HG02571 (cell line): ENCODE measurements around the gene SNPH.

Source experiments
- ATAC-seq: cut with Tn5 transposase; IDR thresholded peaks from one replicate; pipeline ENCODE4 v1.9.1; 2021; ENCODE audit warnings: mild to moderate bottlenecking, moderate library complexity; ENCODE audit not compliant: unreplicated experiment

The SNPH gene

DNA sequence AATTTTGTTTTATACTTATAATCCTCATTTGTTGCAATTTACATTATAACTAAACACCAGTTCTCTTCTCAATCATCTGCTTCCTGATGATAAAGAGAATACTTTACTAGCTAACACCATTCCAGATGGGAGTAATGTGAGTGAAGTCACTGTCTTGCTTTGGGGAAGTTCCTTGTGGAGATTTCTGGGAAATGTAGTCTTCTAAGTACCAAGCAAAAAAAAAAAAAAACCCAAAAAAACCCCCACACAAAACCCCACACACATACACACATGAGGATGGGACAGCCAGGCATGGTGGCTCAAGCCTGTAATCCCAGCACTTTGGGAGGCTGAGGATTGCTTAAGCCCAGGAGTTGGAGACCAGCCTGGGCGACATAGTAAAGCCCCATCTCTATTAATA is 2.2 kb upstream of the SNPH start:
- ATAC-seq = no peak

DNA sequence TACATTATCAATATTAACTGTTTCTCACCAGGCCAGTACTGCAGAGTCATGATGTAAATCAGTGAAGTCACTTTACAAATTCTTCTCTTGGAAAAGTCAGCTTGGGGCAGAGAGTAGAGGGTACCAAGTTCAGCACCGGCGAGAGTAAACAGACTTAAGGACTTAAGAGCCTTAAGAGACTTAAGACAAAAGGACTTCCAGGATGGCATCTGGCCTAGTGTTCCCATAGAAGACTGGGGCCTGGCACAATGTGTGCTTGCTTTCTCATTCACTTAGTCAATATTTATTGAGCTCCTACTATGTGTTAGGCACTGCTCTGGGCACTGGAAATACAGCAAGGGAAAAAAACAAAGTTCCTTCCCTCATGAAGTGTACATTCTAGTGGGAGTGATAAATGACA is 1.4 kb upstream of the SNPH start:
- no peak for ATAC-seq

- no peak for ATAC-seq
Observed at GRCh38 chr20:1265226-1265915, 723 bp upstream of the SNPH start.

GRCh38 chr20:1265916-1266166 is 253 bp upstream of the SNPH start:
- ATAC-seq = no peak

GRCh38 chr20:1267161-1267560 is 1.1 kb downstream of the SNPH start:
- no peak for ATAC-seq

DNA sequence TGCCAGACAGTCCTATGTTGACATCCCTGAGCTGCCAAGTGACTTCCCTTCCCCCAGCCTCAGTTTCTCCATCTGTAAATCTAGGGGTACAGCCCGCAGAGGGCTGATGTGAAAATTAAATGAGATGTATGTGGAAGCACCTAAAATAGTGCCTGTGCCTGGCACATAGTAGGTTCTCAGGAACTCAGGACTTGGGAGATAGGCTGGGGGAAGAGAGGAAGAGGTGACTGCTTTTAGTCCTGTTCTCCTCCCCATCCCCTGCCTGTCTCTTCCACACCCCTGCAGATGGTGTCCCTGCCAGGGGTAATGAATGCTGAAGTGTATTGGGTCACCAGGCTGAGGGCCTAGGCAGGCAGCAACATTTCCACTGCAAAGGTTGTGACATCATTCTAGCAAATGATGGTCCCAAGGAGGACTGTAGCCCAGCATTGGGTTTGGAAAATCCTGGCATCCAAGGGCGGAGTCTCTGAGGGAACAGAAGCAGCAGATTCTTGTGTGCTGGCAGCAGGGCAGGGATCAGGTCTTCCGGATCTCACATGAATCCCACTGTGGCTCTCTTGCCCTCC is 1.8 kb downstream of the SNPH start:
- no peak for ATAC-seq

- ATAC-seq = no peak
Observed at GRCh38 chr20:1269235-1269634, 3.1 kb downstream of the SNPH start.

- ATAC-seq = no peak
Observed at GRCh38 chr20:1269850-1270249, 3.8 kb downstream of the SNPH start.

- no peak for ATAC-seq
Observed at GRCh38 chr20:1272368-1273100, 6.4 kb downstream of the SNPH start.

GRCh38 chr20:1273366-1273765 is 7.3 kb downstream of the SNPH start:
- ATAC-seq = no peak

DNA sequence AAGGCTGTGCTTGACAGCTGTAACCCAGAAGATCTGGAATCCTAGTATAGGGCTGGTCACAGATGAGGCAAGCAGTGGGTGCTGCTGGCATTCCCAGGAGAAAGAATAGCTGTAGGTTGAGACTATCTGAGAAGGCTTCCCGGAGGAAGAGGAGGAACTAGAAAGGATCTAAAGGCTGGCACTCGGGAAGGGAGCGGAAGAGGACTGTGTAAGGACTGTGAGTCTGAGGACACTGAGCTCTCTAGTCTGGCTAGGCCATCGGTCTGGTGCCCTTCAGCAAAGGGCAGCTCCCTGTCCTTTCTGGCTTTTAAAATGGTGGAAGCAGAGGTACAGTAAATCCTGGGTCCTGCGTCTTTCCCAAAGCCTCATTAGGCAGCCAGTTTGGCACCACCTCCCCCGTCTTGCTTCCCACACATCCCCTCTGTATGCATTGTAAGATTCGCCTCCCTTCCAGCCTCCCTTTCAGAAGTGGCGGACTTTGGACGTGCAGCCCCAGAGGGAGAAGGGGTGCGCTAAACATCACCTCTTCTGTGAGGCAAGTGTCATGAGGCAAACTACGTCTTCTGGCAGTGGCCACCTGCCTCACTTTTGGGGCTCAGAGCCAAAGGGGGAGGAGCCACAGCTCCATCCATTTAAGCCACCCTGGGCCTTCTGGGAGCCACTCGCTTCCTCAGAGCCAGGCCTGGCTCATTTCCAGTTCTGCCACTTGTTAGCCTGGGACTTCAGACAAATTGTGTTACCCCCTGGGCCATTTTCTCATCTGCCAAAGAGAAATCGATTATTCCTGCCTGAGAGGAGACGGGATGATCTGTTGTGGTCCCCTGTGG is 8.6 kb downstream of the SNPH start:
- ATAC-seq = no peak

- ATAC-seq = no peak
Observed at GRCh38 chr20:1275919-1276318, 9.8 kb downstream of the SNPH start.

DNA sequence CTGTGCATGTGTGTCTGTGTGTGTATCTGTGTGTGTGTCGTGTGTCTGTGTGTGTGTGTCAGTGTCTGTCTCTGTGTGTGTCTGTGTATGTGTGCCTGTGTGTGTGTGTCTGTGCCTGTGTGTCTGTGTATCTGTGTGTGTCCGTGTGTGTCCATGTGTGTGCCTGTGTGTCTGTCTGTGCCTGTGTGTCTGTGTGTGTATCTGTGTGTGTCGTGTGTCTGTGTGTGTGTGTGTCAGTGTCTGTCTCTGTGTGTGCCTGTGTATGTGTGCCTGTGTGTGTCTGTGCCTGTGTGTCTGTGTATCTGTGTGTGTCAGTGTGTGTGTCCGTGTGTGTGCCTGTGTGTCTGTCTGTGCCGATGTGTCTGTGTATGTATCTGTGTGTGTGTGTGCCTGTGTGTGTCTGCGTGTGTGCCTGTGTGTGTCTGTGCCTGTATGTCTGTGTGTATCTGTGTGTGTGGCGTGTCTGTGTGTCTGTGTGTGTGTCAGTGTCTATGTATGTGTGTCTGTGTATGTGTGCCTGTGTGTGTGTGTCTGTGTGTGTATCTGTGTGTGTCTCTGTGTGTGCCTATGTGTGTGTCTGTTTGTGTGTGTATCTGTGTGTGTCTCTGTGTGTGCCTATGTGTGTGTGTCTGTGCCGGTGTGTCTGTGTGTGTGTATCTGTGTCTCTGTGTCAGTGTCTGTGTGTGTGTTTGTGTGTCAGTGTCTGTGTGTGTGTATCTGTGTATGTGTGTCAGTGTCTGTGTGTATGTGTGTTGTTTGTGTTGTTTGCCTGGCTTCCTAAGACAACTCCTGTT is 11.6 kb downstream of the SNPH start:
- ATAC-seq = no peak

DNA sequence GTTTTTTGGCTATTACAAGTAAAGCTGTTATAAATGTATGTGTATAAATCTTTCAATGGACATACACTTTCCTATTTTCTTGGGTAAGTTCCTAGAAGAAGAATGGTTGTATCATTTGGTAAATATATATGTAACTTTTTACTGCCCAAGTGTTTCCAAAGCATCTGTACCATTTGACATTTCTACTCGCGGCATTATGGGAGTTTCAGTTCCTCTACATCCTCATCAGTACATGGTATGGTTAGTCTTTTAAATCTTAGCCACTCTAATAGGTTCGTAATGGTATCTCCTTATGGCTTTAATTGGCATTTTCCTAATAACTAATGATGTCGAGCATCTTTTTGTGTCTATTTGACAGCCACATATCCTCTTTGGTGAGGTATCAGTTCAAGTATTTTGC is 12.9 kb downstream of the SNPH start:
- no peak for ATAC-seq

DNA sequence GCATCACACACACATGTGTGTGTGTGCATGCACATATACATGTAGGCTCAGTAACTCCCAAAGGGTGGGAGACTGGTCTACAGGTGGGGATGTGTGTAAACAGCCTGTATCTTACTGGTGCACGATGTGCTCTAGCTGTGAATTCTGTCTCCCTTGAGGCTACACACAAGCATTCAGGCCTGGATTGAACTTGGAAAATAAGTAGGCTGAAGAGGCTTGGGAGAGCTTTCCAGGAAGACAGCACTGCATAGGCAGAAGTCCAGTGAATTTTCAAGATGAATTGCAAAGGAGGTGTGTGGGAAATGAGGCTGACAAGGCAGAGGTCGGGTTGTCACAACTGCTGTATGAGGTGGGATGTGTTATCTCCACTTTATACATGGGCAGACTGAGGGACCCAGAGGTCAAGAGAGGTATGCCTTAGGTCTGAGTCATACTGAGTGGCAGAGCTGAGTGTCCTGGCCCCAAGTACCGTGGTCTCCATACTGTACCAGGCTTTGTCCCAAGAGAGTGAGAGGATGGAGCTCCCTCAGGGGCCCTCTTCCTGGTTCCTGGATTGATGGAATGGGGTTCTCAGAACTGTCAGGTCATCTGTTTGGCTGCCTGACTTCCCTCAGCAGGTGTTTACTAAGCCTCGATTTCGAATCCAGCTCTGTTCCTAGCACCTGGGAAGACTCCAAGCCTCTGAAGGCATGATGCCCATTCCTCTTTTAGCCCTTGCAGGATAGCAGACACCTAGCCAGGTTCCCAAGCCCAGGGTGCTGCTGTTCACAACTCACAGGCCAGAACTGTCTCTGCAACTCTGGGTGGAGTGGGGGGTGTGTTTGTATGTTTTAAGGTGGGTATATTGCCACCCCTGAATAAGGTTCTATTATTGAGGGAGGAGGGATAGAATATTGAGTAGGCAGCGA is 14.4 kb downstream of the SNPH start:
- ATAC-seq = no peak

- ATAC-seq = no peak
Observed at GRCh38 chr20:1281279-1282057, 15.4 kb downstream of the SNPH start.

DNA sequence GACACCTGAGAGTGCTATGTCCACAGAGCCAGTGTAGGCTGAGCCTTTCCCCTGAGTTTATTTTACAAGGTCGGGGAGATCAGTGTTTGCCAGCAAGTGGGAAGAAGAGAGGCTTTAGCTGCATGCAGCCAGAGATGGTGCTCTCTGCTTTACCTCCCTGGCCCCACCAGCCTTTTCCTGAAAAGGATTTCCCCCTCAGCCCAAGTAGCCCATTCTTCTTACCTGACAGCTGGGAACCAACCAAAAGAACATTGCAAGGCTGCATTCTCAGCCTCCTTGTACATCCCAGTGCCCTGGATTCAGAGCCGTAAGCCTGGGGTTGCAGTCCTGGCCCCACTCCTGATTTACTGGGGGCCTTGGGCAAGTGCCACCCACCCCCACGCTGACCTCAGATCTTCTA is 16.9 kb downstream of the SNPH start:
- ATAC-seq = no peak

DNA sequence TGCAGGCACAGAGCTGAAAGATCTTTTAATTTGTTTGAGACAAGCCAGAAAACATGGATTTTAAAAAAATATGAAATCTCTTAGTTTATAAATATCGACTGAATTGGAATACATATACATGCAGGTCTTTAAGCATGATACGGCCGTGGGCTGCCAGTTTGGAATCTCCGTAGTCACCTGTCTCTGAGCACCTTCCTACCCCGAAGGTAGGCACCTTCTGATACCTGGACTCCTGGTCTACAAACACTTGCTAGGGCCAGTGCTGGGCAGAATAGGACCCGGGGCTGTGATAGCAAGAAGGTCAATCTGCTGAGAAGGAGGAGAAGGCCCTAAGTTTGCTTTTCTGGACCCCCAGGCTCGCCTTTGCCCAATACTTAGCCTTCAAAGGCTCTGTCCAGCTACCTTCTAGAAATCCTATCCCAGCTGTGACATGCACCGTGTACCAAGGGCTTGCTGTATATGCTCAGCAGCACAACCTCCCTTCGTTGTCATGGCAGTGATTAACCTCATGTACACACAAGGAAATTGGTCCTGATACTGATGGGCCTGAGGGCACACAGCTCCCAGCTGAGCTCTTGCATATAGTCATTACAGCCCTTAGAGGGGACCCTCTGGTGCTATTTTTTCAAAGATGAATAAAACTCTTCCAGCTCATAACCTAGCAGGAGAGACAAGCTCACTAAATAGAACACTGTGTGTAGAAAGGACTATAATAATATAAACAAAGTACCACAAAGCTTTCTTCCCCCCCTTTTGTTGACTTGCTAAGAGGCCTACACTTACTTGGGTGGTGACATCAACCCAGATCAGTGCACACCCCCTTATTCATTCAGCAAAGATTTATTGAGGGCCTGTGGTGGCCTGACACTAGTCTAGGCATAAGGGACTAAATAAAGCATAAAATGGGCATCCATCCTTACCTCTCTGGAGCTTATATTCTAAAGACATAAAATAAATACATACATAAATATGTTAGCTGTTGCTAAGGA is 17.7 kb downstream of the SNPH start:
- ATAC-seq = no peak
